HG03103 (cell line): ENCODE results near the gene SLIT1.

Source experiments
- ATAC-seq: cut with Tn5 transposase; IDR thresholded peaks from one replicate; pipeline ENCODE4 v1.9.1; 2021; ENCODE audit warnings: low read depth; ENCODE audit not compliant: unreplicated experiment

SLIT1 gene

GRCh38 chr10:97120370-97120769 is 65.4 kb downstream of the SLIT1 start:
- ATAC-seq: no peak

GRCh38 chr10:97119058-97119745 is 66.6 kb downstream of the SLIT1 start:
- ATAC-seq: no peak

- ATAC-seq: no peak
Measured at GRCh38 chr10:97117372-97117771, 68.4 kb downstream of the SLIT1 start.

- ATAC-seq: no peak
Measured at GRCh38 chr10:97116462-97117162, 69.1 kb downstream of the SLIT1 start.

GRCh38 chr10:97115846-97116245 is 69.9 kb downstream of the SLIT1 start:
- ATAC-seq: no peak

GRCh38 chr10:97111615-97112014 is 74.1 kb downstream of the SLIT1 start:
- ATAC-seq: no peak

GRCh38 chr10:97109547-97109946 is 76.2 kb downstream of the SLIT1 start:
- ATAC-seq: no peak

- no peak for ATAC-seq
Measured at GRCh38 chr10:97107551-97107950, 78.2 kb downstream of the SLIT1 start.

GRCh38 chr10:97106207-97106606 is 79.6 kb downstream of the SLIT1 start:
- ATAC-seq: no peak

GRCh38 chr10:97105303-97105702 is 80.5 kb downstream of the SLIT1 start:
- no peak for ATAC-seq

GRCh38 chr10:97103316-97104080 is 82.3 kb downstream of the SLIT1 start:
- ATAC-seq: no peak

- ATAC-seq: no peak
Measured at GRCh38 chr10:97102441-97102840, 83.3 kb downstream of the SLIT1 start.

- ATAC-seq: no peak
Measured at GRCh38 chr10:97101166-97101940, 84.4 kb downstream of the SLIT1 start.

- no peak for ATAC-seq
Measured at GRCh38 chr10:97100657-97101056, 85.1 kb downstream of the SLIT1 start.

GRCh38 chr10:97099868-97100267 is 85.9 kb downstream of the SLIT1 start:
- no peak for ATAC-seq

GRCh38 chr10:97099089-97099488 is 86.7 kb downstream of the SLIT1 start:
- no peak for ATAC-seq

GRCh38 chr10:97097084-97097433 is 88.7 kb downstream of the SLIT1 start:
- ATAC-seq: no peak

GRCh38 chr10:97096261-97097083 is 89.3 kb downstream of the SLIT1 start:
- no peak for ATAC-seq

GRCh38 chr10:97095701-97096260 is 90.0 kb downstream of the SLIT1 start:
- ATAC-seq: no peak

- ATAC-seq: no peak
Measured at GRCh38 chr10:97090644-97091043, 95.1 kb downstream of the SLIT1 start.
